A549 treated with RU486 at 1 μM for 4 hours (cell line): ENCODE results near the gene HK3. TPM values are rescaled to one million over a fixed set of nuclear protein-coding genes. Genes with fewer than 3 reads are reported as not detected.

Experiments
- total RNA-seq: library from RNA; stranded (reverse); fragments of 200-300 nt; extraction: Qiagen RNA extraction; gene quantifications from 5 replicates; pipeline ENCODE4 v1.2.3, GENCODE V29; 2022; ENCODE audit warnings: low read depth

The HK3 gene
- total RNA-seq: not detected in 5 replicates

DNA sequence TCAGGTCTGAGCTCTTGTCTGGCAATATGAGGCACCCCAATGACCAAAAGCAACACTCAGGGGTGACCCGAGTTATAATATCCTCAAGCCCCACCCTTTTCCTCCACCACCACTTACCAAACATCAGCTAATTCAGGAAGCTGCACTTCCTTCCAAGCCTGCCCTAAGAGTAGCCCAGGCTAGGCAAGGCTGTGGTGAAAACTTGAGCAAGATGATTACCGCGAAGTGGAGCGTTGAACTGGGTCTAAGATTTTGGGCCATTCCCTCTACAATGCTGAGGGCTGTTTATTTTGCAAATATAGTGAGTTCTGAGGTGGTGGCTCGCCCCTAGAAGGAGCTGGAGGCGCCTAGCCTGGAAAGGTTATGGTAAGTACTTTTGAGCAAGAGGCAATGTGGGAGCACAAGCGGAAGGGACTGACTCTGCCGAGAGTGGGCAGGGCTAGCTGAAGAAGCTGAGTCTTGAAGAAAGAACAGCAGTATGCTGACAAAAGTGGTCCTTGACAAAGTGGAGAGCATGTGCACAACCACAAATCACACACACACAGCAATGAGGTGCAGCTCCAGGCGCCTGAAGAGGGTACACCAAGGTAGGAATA lies at the start of gene HK3:
TSS of gene HK3 (minus strand) at position 51 of the 596 bp plus-strand sequence. CDS start 3,187 bp downstream, outside the sequence.

Other genes with a start within 250 kb of the HK3 start
- gene UNC5A, start 88.8 kb downstream of the HK3 start, total RNA-seq: 0.13 to 0.41 TPM (median 0.27 TPM) in 5 replicates
- gene UIMC1, start 107.4 kb upstream of the HK3 start, total RNA-seq: 42.3 to 48.4 TPM (median 43.8 TPM) in 5 replicates
- gene ZNF346, start 123.3 kb upstream of the HK3 start, total RNA-seq: 9.2 to 11.1 TPM (median 10.2 TPM) in 5 replicates
- gene FGFR4, start 187.6 kb upstream of the HK3 start, total RNA-seq: 15.9 to 24.1 TPM (median 23.2 TPM) in 5 replicates
- gene NSD1, start 234.4 kb upstream of the HK3 start, total RNA-seq: 14.7 to 21.8 TPM (median 20.4 TPM) in 5 replicates